Measurements from ENCODE around the gene DOCK8. TPM values are rescaled to one million over a fixed set of nuclear protein-coding genes. Genes with fewer than 3 reads are reported as not detected.

The DOCK8 gene
- total and polyA plus RNA-seq, 10 of the 15 experiments (the other 5 are each of a cell fraction or from before 2014, with no cell fraction given), result 35.4 to 100 (median 44.7) TPM

DNA sequence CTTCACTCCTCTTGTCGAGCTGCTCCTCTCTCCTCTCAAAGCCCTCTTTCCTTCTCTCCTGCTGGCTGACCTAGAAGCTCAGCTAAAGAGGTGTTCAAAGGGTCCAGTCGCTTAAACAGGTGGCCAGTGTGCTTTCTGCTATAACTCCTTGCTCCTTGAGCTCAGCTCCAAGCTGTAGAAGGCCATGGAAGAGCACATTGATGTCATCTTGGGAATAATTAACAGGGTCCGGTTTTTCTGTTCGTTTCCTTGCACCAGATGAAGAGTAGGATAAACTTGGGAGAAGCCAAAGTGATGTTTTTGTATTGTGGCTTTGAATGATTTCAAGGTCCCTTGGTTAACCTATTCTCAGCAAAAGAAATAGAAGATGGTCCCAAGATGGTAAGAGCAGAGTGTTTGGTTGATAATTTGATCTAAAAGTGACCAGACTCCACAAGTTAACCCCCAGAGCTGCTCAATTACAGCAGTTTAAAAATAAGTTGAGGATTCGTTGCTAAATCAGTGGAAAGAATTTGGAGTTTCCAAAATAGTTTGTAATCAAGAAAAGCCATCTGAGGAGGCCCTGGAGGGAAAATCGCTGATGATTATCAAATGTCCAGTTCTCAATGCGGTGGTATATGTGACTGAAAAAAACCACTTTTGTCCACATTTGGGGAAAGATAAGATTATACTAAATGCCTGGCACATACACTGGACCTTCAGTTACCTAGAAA, 148.1 kb downstream of the DOCK8 start (continued):
- TF ChIP-seq, protein P1, sequence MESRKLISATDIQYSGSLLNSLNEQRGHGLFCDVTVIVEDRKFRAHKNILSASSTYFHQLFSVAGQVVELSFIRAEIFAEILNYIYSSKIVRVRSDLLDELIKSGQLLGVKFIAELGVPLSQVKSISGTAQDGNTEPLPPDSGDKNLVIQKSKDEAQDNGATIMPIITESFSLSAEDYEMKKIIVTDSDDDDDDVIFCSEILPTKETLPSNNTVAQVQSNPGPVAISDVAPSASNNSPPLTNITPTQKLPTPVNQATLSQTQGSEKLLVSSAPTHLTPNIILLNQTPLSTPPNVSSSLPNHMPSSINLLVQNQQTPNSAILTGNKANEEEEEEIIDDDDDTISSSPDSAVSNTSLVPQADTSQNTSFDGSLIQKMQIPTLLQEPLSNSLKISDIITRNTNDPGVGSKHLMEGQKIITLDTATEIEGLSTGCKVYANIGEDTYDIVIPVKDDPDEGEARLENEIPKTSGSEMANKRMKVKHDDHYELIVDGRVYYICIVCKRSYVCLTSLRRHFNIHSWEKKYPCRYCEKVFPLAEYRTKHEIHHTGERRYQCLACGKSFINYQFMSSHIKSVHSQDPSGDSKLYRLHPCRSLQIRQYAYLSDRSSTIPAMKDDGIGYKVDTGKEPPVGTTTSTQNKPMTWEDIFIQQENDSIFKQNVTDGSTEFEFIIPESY (IDR thresholded peaks at IDR 0.05), result no peak
- no peak for TF ChIP-seq E2F8 (IDR thresholded peaks at IDR 0.05; ENCODE audit: low read depth, partially characterized antibody)
- TF ChIP-seq ATF3 (IDR thresholded peaks at IDR 0.05; ENCODE audit: borderline replicate concordance, extremely low read depth, low read depth, low read length), result no peak
- no peak for TF ChIP-seq RAD51 (IDR thresholded peaks at IDR 0.05)
- TF ChIP-seq ZNF592 (IDR thresholded peaks at IDR 0.05), result no peak
- TF ChIP-seq, protein P2, sequence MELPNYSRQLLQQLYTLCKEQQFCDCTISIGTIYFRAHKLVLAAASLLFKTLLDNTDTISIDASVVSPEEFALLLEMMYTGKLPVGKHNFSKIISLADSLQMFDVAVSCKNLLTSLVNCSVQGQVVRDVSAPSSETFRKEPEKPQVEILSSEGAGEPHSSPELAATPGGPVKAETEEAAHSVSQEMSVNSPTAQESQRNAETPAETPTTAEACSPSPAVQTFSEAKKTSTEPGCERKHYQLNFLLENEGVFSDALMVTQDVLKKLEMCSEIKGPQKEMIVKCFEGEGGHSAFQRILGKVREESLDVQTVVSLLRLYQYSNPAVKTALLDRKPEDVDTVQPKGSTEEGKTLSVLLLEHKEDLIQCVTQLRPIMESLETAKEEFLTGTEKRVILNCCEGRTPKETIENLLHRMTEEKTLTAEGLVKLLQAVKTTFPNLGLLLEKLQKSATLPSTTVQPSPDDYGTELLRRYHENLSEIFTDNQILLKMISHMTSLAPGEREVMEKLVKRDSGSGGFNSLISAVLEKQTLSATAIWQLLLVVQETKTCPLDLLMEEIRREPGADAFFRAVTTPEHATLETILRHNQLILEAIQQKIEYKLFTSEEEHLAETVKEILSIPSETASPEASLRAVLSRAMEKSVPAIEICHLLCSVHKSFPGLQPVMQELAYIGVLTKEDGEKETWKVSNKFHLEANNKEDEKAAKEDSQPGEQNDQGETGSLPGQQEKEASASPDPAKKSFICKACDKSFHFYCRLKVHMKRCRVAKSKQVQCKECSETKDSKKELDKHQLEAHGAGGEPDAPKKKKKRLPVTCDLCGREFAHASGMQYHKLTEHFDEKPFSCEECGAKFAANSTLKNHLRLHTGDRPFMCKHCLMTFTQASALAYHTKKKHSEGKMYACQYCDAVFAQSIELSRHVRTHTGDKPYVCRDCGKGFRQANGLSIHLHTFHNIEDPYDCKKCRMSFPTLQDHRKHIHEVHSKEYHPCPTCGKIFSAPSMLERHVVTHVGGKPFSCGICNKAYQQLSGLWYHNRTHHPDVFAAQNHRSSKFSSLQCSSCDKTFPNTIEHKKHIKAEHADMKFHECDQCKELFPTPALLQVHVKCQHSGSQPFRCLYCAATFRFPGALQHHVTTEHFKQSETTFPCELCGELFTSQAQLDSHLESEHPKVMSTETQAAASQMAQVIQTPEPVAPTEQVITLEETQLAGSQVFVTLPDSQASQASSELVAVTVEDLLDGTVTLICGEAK (IDR thresholded peaks at IDR 0.05; ENCODE audit: borderline replicate concordance), result no peak
- no peak for TF ChIP-seq EGR1 (IDR thresholded peaks at IDR 0.05; ENCODE audit: borderline replicate concordance in 1 of 2, low read depth in 2 of 2, low read length in 2 of 2)
- TF ChIP-seq ZNF622 (IDR thresholded peaks at IDR 0.05), result no peak

Measured in GM12878 (cell line).